OCI-LY3 (cell line): Measurements from ENCODE around the gene MTHFD1L.

Source experiments
- H2AFZ ChIP-seq: fragments of 200-600, 300-600 bp; shearing (Covaris generic); 2 replicates; pipeline ENCODE4 v1.6.0; 2014; ENCODE audit warnings: antibody characterized with exemption, low read depth, low read length
- H3K27ac ChIP-seq: fragments of 200-600, 300-600 bp; sonication (generic); 2 replicates; pipeline ENCODE4 v1.5.1; 2014; ENCODE audit warnings: mild to moderate bottlenecking, low read length, moderate library complexity, mixed read lengths
- H3K27me3 ChIP-seq: fragments of 200-600, 300-600 bp; sonication (generic); 2 replicates; pipeline ENCODE4 v1.6.1; 2014; ENCODE audit warnings: low read depth, low read length, mixed read lengths
- H3K36me3 ChIP-seq: fragments of 200-600, 300-600 bp; sonication (generic); replicated peaks from 2 replicates; pipeline ENCODE3; 2014; ENCODE audit warnings: low read depth, low read length, mixed read lengths
- H3K4me1 ChIP-seq: fragments of 300-600, 200-600 bp; sonication (generic); 2 replicates; pipeline ENCODE4 v1.6.1; 2014; ENCODE audit warnings: low read length, mixed read lengths
- H3K4me2 ChIP-seq: fragments of 200-600, 300-600 bp; sonication (generic); 2 replicates; pipeline ENCODE4 v1.6.1; 2014; ENCODE audit warnings: low read length, mixed read lengths
- H3K4me3 ChIP-seq: fragments of 300-600, 200-600 bp; sonication (generic); 2 replicates; pipeline ENCODE4 v1.5.1; 2014; ENCODE audit warnings: antibody characterized with exemption, mild to moderate bottlenecking, low read length, moderate library complexity
- H3K79me2 ChIP-seq: fragments of 300-600, 200-600 bp; shearing (Covaris generic); 2 replicates; pipeline ENCODE4 v1.6.1; 2014; ENCODE audit warnings: mild to moderate bottlenecking, low read length, mixed read lengths
- H3K9ac ChIP-seq: fragments of 300-600, 200-600 bp; shearing (Covaris generic); 2 replicates; pipeline ENCODE4 v1.6.0; 2014; ENCODE audit warnings: mild to moderate bottlenecking, low read length, moderate library complexity
- H3K9me3 ChIP-seq: fragments of 200-600, 300-600 bp; shearing (Covaris generic); 2 replicates; pipeline ENCODE4 v1.6.1; 2014; ENCODE audit warnings: low read length, mixed read lengths; ENCODE audit not compliant: insufficient read depth
- H4K20me1 ChIP-seq: fragments of 200-600, 300-600 bp; sonication (generic); 2 replicates; pipeline ENCODE4 v1.6.1; 2016; ENCODE audit warnings: low read length, mixed read lengths; ENCODE audit not compliant: insufficient read depth
- EZH2phosphoT487 ChIP-seq: fragments of 200-600 bp; shearing (Covaris generic); IDR thresholded peaks from 2 replicates; pipeline ENCODE4 v1.6.1; 2018; ENCODE audit warnings: antibody characterized with exemption, mixed run types, low read depth
- TF ChIP-seq, protein P1 (sequence below): fragments of 200-600, 300-600 bp; sonication (generic); IDR thresholded peaks from 2 replicates; pipeline ENCODE4 v1.5.1; 2014; ENCODE audit warnings: antibody characterized with exemption, low read length, low read depth

The MTHFD1L gene

DNA sequence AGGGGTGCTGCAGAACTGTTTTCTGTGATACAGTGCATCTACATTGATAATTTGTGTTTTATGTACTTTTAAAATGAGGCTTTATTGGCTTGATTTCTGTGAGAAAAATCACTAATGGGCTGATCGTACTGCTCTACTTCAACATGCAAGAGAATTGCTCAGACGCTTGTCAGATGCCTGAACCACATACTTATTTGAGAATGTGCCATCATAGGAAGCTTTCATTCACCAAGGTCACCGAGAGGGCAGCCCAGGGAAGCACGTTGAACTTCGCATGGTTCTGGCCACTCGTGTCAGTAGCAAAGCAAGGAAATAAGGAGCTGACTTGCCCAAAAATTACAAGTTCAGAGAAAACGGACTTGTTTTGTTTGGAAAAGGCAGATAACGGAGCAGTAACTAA, 205.8 kb downstream of the MTHFD1L start:
- Histone ChIP-seq H3K4me3 (no peak overlapping the region), H3K9me3 (no peaks in the 10 kb centered on the region), H3K36me3 (peaks cover 17% of the 10 kb centered on the region), H3K9ac (no peak overlapping the region), H2AFZ (no peak overlapping the region), H3K27ac (no peak overlapping the region), H3K4me2 (no peak overlapping the region), H3K79me2 (no peaks in the 10 kb centered on the region), H4K20me1 (no peaks in the 10 kb centered on the region), H3K4me1 (peaks cover 13% of the 10 kb centered on the region), H3K27me3 (no peaks in the 10 kb centered on the region)
- TF ChIP-seq EZH2phosphoT487: no peak
- TF ChIP-seq, protein P1, sequence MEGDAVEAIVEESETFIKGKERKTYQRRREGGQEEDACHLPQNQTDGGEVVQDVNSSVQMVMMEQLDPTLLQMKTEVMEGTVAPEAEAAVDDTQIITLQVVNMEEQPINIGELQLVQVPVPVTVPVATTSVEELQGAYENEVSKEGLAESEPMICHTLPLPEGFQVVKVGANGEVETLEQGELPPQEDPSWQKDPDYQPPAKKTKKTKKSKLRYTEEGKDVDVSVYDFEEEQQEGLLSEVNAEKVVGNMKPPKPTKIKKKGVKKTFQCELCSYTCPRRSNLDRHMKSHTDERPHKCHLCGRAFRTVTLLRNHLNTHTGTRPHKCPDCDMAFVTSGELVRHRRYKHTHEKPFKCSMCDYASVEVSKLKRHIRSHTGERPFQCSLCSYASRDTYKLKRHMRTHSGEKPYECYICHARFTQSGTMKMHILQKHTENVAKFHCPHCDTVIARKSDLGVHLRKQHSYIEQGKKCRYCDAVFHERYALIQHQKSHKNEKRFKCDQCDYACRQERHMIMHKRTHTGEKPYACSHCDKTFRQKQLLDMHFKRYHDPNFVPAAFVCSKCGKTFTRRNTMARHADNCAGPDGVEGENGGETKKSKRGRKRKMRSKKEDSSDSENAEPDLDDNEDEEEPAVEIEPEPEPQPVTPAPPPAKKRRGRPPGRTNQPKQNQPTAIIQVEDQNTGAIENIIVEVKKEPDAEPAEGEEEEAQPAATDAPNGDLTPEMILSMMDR: no peak

DNA sequence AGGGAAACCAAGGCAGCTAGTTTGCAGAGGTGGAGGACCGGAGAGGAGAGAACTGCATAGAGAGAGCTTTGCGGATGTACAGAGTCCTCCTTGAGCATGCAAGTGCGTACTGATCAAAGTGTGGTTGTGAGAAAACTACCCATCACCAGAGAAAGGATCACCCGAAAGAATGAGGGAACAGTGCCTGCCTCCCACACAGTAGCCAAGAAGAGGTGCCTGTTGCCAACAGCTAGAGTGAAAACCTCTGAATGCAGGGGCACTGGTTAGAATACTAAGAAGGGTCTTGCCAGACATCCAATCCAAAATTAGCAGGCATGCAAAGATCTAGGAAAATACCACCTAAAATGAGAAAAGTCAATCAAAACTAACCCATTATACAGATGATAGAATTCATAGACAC, 207.6 kb downstream of the MTHFD1L start:
- no peaks in the 10 kb centered on the region for H3K79me2 ChIP-seq
- no peak overlapping the region for H3K27ac ChIP-seq
- no peak for TF ChIP-seq EZH2phosphoT487
- TF ChIP-seq, protein P1: no peak
- H3K27me3 ChIP-seq: no peaks in the 10 kb centered on the region
- H3K4me2 ChIP-seq: peak overlapping the region; percentile 24; the same call in 1 of the 2 replicates
- H3K4me3 ChIP-seq: no peak overlapping the region
- H2AFZ ChIP-seq: no peak overlapping the region
- H3K4me1 ChIP-seq: peaks cover 13% of the 10 kb centered on the region
- no peaks in the 10 kb centered on the region for H4K20me1 ChIP-seq
- no peaks in the 10 kb centered on the region for H3K9me3 ChIP-seq
- no peak overlapping the region for H3K9ac ChIP-seq
- peaks cover 17% of the 10 kb centered on the region for H3K36me3 ChIP-seq

DNA sequence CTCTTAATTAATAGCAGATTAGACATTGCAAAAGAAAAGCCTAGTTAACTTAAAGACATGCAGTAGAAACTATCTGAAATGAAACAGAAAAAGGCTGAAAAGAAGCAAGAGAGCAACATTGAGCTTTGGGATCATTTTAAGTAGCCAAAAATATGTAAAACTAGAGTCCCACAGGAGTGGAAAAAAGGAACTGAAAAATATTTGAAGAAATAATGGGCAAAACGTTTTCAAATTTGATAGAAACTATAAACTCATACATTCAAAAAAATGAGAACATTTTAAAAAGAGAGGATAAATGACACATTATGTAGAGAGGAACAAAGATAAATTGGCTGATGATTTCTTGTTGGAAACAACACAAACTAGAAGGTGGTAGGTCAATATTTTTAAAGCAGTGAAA, 208.2 kb downstream of the MTHFD1L start:
- no peak for TF ChIP-seq EZH2phosphoT487
- TF ChIP-seq, protein P1: no peak
- H3K27ac ChIP-seq: no peak overlapping the region
- no peak overlapping the region for H3K4me3 ChIP-seq
- no peaks in the 10 kb centered on the region for H3K79me2 ChIP-seq
- H3K4me2 ChIP-seq: 0 out of 2 replicates have a peak overlapping the region, but pooled peaks have one; percentile 24
- no peak overlapping the region for H3K9ac ChIP-seq
- H3K9me3 ChIP-seq: no peaks in the 10 kb centered on the region
- H3K4me1 ChIP-seq: peaks cover 13% of the 10 kb centered on the region
- peaks cover 17% of the 10 kb centered on the region for H3K36me3 ChIP-seq
- H2AFZ ChIP-seq: no peak overlapping the region
- no peaks in the 10 kb centered on the region for H4K20me1 ChIP-seq
- no peaks in the 10 kb centered on the region for H3K27me3 ChIP-seq

DNA sequence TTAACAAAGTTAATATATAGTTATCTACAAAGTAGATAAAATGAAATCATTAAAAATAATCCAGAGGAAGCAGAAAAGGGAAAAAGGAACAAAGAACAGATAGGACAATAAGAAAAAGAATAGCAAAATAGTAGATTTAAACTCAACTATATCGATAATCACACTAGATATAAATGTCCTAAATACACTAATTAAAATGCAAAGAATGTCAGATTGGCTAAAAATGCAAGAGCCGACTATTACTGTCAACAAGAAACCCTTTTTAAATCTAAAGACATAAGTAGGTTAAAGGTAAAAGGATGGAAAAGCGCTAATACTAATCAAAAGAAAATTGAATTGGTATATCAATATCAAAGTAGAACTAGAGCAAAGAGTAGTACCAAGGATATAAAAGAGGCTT, 209.5 kb downstream of the MTHFD1L start:
- no peaks in the 10 kb centered on the region for H3K9me3 ChIP-seq
- H3K4me2 ChIP-seq: no peak overlapping the region
- H3K27me3 ChIP-seq: no peaks in the 10 kb centered on the region
- no peaks in the 10 kb centered on the region for H3K79me2 ChIP-seq
- no peaks in the 10 kb centered on the region for H4K20me1 ChIP-seq
- no peak overlapping the region for H3K9ac ChIP-seq
- H3K36me3 ChIP-seq: peaks cover 17% of the 10 kb centered on the region
- no peak overlapping the region for H2AFZ ChIP-seq
- H3K4me3 ChIP-seq: no peak overlapping the region
- TF ChIP-seq EZH2phosphoT487: no peak
- TF ChIP-seq, protein P1: no peak
- no peak overlapping the region for H3K27ac ChIP-seq
- peaks cover 13% of the 10 kb centered on the region for H3K4me1 ChIP-seq
